ENCODE data around the gene CCDC196.
A peak's percentile ranks its signal among the peaks of the same experiment; 100 is the strongest.

CCDC196 gene

DNA sequence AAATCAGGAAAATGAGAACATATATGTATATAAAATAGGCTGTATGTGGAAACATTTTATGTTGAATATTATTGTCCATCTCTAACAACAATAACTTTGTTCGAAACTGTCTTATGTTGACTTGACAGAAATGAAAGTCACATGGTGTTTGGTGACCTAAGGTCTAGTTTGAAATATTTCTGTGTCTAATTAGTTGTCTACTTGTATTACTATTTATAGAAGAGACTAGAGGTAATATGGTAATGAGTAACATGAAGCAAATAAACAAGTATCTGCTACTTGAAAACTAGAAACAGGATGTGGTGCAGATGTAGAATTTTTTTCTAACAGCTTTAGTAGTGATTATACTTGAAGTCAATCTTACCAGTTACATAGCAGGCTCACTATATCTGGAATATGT is 25.7 kb downstream of the CCDC196 start:
- Mint-ChIP-seq H3K9me3 (no peaks in the 10 kb centered on the region), H3K27ac (no peak overlapping the region), H3K27me3 (ENCODE audit: low read depth, poor library complexity) (peaks cover 20% of the 10 kb centered on the region), H3K36me3 (ENCODE audit: low read depth) (no peaks in the 10 kb centered on the region), H3K4me1 (peaks cover 24% of the 10 kb centered on the region), H3K4me3 (no peak overlapping the region)
- TF ChIP-seq, protein P1, sequence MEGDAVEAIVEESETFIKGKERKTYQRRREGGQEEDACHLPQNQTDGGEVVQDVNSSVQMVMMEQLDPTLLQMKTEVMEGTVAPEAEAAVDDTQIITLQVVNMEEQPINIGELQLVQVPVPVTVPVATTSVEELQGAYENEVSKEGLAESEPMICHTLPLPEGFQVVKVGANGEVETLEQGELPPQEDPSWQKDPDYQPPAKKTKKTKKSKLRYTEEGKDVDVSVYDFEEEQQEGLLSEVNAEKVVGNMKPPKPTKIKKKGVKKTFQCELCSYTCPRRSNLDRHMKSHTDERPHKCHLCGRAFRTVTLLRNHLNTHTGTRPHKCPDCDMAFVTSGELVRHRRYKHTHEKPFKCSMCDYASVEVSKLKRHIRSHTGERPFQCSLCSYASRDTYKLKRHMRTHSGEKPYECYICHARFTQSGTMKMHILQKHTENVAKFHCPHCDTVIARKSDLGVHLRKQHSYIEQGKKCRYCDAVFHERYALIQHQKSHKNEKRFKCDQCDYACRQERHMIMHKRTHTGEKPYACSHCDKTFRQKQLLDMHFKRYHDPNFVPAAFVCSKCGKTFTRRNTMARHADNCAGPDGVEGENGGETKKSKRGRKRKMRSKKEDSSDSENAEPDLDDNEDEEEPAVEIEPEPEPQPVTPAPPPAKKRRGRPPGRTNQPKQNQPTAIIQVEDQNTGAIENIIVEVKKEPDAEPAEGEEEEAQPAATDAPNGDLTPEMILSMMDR (IDR thresholded peaks at IDR 0.05) = no peak
- no peak for DNase-seq

DNA sequence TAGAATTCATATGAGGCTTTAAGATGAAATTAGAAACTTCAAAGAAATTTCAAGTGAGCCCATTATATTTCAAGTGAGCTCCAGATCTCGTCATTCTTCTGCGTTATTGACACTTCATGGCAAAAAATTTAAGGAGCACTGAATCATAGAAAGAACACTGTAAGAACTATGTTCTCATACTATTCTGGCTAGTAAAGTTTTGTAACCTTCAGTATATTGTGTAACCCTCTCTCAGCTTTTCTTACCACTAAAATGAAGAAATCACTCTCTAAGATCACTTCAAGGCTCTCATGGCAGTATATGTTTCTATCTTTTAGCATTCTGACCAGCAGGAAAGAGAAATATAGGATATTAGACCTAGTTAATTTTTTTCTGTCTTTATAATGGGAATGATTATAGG is 28.0 kb downstream of the CCDC196 start:
- Mint-ChIP-seq H3K27me3 (ENCODE audit: low read depth, poor library complexity) (peaks cover 19% of the 10 kb centered on the region), H3K4me3 (no peak overlapping the region), H3K27ac (no peak overlapping the region), H3K4me1 (peaks cover 18% of the 10 kb centered on the region), H3K9me3 (peaks cover 17% of the 10 kb centered on the region), H3K36me3 (ENCODE audit: low read depth) (peaks cover 14% of the 10 kb centered on the region)
- DNase-seq = no peak
- TF ChIP-seq, protein P1 (IDR thresholded peaks at IDR 0.05) = no peak

DNA sequence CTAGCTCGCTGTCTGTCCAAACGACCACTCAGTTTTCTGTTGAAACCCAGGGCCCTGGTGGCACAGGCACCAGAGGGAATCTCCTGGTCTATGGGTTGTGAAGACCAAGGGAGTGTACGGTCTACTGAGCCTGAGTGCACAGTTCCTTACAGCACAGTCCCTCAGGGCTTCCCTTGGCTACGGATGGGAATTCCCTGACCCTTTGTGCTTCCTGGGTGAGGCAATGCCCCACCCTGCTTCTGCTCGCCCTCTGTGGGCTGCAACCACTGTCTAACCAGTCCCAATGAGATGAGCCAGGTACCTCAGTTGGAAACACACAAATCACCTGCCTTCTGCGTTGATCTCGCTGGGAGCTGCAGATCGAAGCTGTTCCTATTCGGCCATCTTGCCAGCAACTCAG is 44.4 kb downstream of the CCDC196 start:
- H3K4me3 Mint-ChIP-seq = no peak overlapping the region
- peak overlapping the region; percentile 67 for H3K27ac Mint-ChIP-seq
- no peaks in the 10 kb centered on the region for H3K4me1 Mint-ChIP-seq
- no peak for DNase-seq
- peaks cover 37% of the 10 kb centered on the region for H3K9me3 Mint-ChIP-seq
- H3K27me3 Mint-ChIP-seq (ENCODE audit: low read depth, poor library complexity) = no peaks in the 10 kb centered on the region
- H3K36me3 Mint-ChIP-seq (ENCODE audit: low read depth) = peaks cover 36% of the 10 kb centered on the region
- TF ChIP-seq, protein P1 (IDR thresholded peaks at IDR 0.05) = no peak

DNA sequence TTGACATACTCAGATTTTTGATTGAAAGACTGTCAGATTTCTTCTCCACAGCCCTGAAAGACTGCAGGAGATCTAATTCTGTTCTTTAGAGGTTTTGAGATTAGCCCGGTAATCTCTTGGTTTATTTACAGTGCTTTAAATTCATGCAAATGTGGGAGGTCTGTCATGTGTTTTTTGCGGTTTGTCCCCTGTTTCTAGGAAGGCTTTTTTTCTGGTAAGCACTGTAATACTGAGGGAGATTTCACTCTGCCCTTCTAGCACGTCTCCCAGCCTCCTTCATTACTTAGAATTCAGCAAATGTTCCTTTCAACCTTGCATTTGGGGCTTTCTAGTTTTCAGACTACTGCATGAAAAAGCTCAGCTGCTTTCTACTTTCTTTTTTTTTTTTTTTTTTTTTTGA is 52.9 kb downstream of the CCDC196 start:
- Mint-ChIP-seq H3K4me1 (no peaks in the 10 kb centered on the region), H3K27ac (no peak overlapping the region), H3K9me3 (peaks cover 3% of the 10 kb centered on the region), H3K36me3 (ENCODE audit: low read depth) (peaks cover 6% of the 10 kb centered on the region), H3K4me3 (no peak overlapping the region), H3K27me3 (ENCODE audit: low read depth, poor library complexity) (no peaks in the 10 kb centered on the region)
- TF ChIP-seq, protein P1 (IDR thresholded peaks at IDR 0.05) = no peak
- no peak for DNase-seq

DNA sequence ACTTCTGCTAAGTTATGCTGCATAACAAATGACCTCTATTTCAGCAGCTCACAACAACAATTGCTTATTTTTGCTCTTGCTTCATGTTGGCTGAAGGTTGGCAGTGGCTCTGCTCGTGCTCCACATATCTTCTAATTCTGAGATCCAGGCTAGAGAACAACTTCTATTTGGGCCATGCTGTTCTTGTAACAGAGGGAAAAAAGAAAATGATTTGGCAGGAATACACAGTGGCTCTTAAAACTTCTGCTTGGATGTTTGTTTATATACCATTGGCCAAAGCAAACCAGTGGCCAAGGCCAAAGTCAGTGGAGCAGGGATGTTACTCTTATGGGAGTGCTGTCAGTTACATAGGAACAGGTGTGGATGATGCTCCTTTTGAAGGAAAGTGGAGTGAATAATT is 53.9 kb downstream of the CCDC196 start:
- Mint-ChIP-seq H3K4me1 (no peaks in the 10 kb centered on the region), H3K9me3 (peaks cover 7% of the 10 kb centered on the region), H3K27ac (no peak overlapping the region), H3K27me3 (ENCODE audit: low read depth, poor library complexity) (no peaks in the 10 kb centered on the region), H3K4me3 (no peak overlapping the region), H3K36me3 (ENCODE audit: low read depth) (peaks cover 6% of the 10 kb centered on the region)
- DNase-seq = no peak
- TF ChIP-seq, protein P1 (IDR thresholded peaks at IDR 0.05) = no peak

DNA sequence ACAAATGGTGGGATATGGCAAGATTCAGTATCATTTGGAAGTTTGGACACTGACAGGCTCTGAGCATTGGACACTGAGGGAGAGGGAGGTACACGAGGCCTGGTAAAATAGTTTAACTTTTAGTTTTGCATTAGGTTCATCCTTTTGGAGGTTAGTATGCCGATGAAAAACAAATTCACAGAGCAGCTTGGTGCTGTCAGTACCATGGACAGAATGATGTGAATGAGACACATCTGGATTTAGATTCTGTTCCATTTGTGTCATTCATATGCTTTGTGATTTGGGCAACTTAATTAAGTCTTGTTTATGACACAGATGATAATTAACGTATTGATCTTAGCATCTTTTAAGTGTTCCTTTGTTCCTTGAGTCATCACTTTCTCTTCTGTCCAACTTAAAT is 55.5 kb downstream of the CCDC196 start:
- Mint-ChIP-seq H3K36me3 (ENCODE audit: low read depth) (peaks cover 6% of the 10 kb centered on the region), H3K27ac (no peak overlapping the region), H3K27me3 (ENCODE audit: low read depth, poor library complexity) (no peaks in the 10 kb centered on the region), H3K4me3 (no peak overlapping the region), H3K9me3 (peaks cover 14% of the 10 kb centered on the region), H3K4me1 (no peaks in the 10 kb centered on the region)
- TF ChIP-seq, protein P1 (IDR thresholded peaks at IDR 0.05) = no peak
- no peak for DNase-seq
